Fibroblast of mammary gland (primary cell): ENCODE measurements around the gene GULP1.

Source experiments
- DNase-seq: peaks from one replicate; pipeline ENCODE4 v3.0.0-alpha.2; 2010; ENCODE audit warnings: low read depth
- H3K4me3 ChIP-seq: 2 replicates; pipeline ENCODE4 v1.5.1; 2011; ENCODE audit warnings: low read depth, mild to moderate bottlenecking, low read length, moderate library complexity; ENCODE audit not compliant: control insufficient read depth
- CTCF ChIP-seq: conservative IDR thresholded peaks from 2 replicates; pipeline ENCODE4 v1.5.1; 2011; ENCODE audit warnings: low read depth, low read length, inconsistent platforms; ENCODE audit not compliant: control insufficient read depth, insufficient read depth

Gene GULP1

GRCh38 chr2:188410504-188411235 lies 119.0 kb downstream of the GULP1 start:
- H3K4me3 ChIP-seq = no peak overlapping the region
- DNase-seq = peak; percentile 72
- no peak for TF ChIP-seq CTCF

GRCh38 chr2:188412190-188412589 lies 120.5 kb downstream of the GULP1 start:
- no peak for DNase-seq
- no peak for TF ChIP-seq CTCF
- no peak overlapping the region for H3K4me3 ChIP-seq

- H3K4me3 ChIP-seq = no peak overlapping the region
- peak; percentile 71 for DNase-seq
- no peak for TF ChIP-seq CTCF
Observed at GRCh38 chr2:188414411-188414810, 122.7 kb downstream of the GULP1 start.

GRCh38 chr2:188414869-188415753 lies 123.4 kb downstream of the GULP1 start:
- no peak for TF ChIP-seq CTCF
- H3K4me3 ChIP-seq = no peak overlapping the region
- DNase-seq = peak; percentile 6

GRCh38 chr2:188415754-188416083 lies 124.0 kb downstream of the GULP1 start:
- TF ChIP-seq CTCF = no peak
- DNase-seq = no peak
- no peak overlapping the region for H3K4me3 ChIP-seq

- DNase-seq = no peak
- no peak for TF ChIP-seq CTCF
- no peak overlapping the region for H3K4me3 ChIP-seq
Observed at GRCh38 chr2:188416367-188416766, 124.7 kb downstream of the GULP1 start.

- no peak for TF ChIP-seq CTCF
- H3K4me3 ChIP-seq = no peak overlapping the region
- no peak for DNase-seq
Observed at GRCh38 chr2:188422726-188423125, 131.1 kb downstream of the GULP1 start.
